Measurements from ENCODE around the gene OR2M4.
"Not testable (repeated sequence)": the region's sequence is repeated elsewhere in the genome, so short reads cannot be mapped to it uniquely, and the experiment has no call there.

OR2M4 gene, protein sequence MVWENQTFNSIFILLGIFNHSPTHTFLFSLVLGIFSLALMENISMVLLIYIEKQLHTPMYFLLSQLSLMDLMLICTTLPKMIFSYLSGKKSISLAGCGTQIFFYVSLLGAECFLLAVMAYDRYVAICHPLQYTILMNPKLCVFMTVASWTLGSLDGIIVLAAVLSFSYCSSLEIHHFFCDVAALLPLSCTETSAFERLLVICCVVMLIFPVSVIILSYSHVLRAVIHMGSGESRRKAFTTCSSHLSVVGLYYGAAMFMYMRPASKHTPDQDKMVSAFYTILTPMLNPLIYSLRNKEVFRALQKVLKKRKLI

DNA sequence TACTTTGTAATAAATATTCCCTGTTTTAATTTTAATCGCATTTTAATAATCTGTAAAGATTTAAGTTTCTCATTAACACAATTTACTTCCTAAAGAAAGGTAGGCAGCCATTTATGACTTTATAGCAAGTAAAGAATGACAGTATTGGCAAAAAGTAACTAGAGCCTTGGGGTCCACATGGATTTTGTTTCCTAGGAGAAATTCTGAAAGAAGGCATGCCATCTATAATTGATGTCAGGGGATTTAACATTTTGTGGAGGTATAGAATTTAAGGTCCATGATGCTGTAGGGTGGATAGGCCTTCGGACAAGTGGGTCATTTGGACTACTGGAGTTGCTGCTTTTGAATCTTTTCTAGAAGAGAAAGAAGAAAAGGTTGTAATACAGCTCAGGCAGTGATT is at the start of gene OR2M4:
TSS of gene OR2M4 (plus strand) at position 301 of the 400 bp plus-strand sequence. CDS start 7,512 bp downstream, outside the sequence.
- DNase-seq: no peak

- no peak for DNase-seq
Measured at GRCh38 chr1:248183996-248184395, 47.2 kb upstream of the OR2M4 start.

- DNase-seq: no peak
Measured at GRCh38 chr1:248187363-248187762, 43.9 kb upstream of the OR2M4 start.

DNA sequence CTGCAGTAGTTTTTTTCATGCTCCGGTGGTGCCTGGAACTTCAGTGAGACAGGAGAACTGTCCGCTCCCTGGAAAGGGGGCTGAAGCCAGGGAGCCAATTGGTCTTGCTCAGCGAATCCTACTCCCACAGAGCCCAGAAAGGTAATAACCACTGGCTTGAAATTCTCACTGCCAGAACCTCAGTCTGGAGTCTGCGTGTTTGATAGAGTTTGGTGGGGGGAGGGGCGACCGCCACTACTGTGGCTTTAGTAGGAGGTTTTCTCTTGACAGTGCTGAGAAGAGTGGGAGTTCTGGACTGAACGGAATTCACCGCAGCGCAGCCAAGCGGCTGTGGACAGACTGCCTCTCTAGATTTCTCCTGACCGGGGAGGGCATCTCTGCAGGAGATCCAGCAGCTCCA is 42.2 kb upstream of the OR2M4 start:
- no peak for DNase-seq

GRCh38 chr1:248194117-248194516 is 37.1 kb upstream of the OR2M4 start:
- no peak for DNase-seq

GRCh38 chr1:248196965-248197364 is 34.3 kb upstream of the OR2M4 start, which contains the start of gene OR2M3:
TSS of gene OR2M3 (plus strand) at chr1:248197265. CDS start at chr1:248203068, 5,803 bp downstream.
- DNase-seq: no peak

DNA sequence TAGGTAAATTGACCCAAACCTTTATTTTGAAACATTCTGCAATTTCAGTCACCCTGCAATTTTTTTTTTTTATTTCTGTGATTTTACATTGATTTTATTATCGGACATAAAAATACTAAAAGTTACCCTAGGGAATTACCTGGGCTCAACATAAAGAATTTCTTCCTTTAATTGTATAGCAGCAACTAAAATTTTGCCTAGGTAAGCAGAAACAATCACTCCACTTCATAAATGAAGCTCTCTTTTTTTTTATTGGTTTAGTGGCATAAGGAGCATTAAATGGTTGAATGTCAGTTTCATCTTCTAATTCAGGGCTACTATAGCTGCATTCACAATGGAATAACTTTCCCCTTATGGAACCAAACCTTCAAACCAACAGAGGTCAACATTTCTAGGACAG is 15.3 kb upstream of the OR2M4 start:
- no peak for DNase-seq

DNA sequence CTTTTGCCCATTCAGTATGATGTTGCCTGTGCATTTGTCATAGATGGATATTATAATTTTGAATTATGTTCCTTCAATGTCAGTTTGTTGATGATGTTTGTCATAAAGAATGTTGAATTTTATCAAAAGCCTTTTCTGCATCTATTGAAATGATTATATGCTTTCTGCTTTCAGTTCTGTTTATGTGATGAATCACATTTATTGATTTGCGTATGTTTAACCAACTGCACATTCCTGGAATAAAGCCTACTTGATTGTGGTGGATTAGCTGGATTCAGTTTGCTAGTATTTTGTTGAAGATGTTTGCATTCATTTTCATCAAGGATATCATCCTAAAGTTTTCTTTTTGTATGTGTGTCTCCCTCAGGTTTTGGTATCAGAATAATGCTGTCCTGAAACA is 5.7 kb upstream of the OR2M4 start:
- no peak for DNase-seq

- DNase-seq: no peak
Measured at GRCh38 chr1:248229360-248229908, 1.8 kb upstream of the OR2M4 start.

DNA sequence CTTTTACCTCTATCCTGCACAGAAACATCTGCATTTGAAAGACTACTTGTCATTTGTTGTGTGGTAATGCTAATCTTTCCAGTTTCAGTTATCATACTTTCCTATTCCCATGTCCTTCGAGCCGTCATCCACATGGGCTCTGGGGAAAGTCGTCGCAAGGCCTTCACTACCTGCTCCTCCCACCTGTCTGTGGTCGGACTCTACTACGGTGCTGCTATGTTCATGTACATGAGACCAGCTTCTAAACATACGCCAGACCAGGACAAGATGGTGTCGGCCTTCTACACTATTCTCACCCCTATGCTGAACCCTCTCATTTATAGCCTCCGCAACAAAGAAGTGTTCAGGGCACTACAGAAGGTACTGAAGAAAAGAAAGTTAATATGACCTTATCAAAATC is 8.3 kb downstream of the OR2M4 start:
- no peak for DNase-seq

DNA sequence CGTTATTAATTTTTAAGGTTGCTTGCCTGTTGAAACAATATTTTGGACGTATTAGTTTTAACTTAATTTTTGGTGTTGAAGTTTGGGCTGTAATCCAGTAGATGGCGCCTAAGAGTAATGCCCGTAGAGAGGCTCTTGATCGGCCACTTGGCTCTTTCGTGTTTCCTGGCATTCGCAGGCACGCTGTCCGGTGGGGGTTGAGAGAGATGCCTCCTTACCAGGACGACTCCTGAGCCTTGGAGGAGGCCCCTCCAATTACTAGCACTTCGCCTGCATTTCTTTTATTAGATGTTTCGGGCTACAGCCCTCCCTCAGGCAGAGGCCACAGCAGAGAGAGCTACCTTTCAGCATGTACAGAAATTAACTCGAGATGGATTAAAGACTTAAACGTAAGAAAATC is 12.0 kb downstream of the OR2M4 start:
- DNase-seq: peak; percentile 9

DNA sequence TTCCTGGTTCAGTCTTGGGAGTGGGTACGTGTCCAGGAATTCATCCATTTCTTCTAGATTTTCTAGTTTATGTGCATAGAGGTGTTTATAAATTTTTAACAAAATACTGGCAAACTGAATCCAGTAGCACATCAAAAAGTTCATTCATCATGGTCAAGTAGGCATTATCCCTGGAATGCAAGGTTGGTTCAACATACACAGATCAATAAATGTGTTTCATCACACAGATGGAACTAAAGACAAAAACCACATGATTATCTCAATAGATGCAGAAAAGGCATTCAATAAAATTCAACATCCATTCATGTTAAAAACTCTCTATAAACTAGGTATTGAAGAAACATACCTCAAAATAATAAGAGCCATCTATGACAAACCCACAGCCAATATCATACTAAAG is 28.1 kb downstream of the OR2M4 start:
- not testable (repeated sequence) for DNase-seq

DNA sequence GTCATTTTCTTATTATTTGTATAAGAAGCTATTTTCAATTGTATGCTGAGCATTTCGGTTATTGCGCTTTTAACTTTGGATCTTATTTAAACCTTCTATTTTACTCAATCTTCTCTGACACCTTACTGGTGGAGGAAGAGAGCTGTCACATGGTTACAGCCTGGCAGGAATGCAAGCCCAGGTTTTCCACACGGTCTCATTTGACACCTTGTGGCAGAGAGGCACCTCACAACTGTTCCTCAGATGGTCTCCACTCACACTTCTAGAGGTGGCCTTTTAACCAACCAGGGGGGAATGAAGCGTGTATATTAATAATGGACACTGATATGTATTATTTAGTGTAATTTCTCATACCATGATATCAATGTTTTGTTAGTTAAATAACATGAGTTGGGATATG is 37.0 kb downstream of the OR2M4 start:
- DNase-seq: no peak

DNA sequence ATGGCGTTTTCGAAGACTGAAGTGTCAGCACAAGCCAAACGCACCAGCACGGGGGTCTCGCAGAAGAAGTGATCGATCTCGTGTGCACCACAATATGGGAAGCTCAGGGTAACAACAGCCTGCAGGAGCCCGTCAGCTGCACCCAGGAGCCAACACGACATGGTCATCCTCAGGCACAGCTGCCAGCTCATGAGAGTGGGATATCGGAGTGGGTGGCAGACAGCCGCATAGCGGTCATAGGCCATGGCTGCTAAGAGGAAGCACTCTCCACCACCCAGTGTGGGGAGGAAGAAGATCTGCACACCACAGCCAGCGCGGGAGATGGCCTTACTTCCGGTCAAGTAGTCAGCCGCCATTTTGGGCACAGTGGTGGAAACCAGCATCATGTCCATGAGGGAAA is 42.0 kb downstream of the OR2M4 start:
- not testable (repeated sequence) for DNase-seq

GRCh38 chr1:248277876-248278275 is 46.7 kb downstream of the OR2M4 start, which contains the start of gene OR2T33:
TSS of gene OR2T33 (minus strand) at chr1:248277976. CDS start at chr1:248273814, 4,162 bp downstream.
- DNase-seq: no peak

DNA sequence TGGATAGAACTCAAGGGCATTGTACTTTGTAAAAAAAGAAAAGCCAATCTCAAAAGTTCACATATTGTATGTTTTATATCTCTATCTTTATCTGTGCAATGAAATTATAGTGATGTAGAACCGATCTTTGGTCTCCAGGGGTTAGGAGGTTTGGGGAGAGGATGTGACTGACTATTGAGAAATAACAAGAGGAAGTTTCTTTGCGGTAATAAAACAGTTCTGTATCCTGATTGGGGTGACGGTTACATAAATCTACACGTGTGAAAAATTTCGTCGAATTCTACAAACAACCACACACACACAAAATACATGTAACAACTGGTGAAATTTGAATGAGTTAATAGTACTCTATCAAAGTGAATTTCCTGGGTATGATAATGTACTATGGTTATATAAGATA is 57.2 kb downstream of the OR2M4 start:
- no peak for DNase-seq
